ACC112 (cell line): ENCODE measurements around the gene REEP1.
"Not testable (repeated sequence)": the region's sequence is repeated elsewhere in the genome, so short reads cannot be mapped to it uniquely, and the experiment has no call there.

ENCODE experiments used
- H2AFZ ChIP-seq: fragments of 200-600 bp; sonication (generic); one replicate; pipeline ENCODE4 v1.6.0; 2017; ENCODE audit warnings: antibody characterized with exemption, low read length; ENCODE audit not compliant: unreplicated experiment
- H3K27ac ChIP-seq: fragments of 200-600 bp; sonication (generic); 2 replicates; pipeline ENCODE4 v1.5.1; 2014; ENCODE audit warnings: low read depth, mild to moderate bottlenecking, antibody characterized with exemption, low read length, moderate library complexity
- H3K27me3 ChIP-seq: fragments of 200-600 bp; sonication (generic); 2 replicates; pipeline ENCODE4 v1.6.1; 2014; ENCODE audit warnings: mild to moderate bottlenecking, antibody characterized with exemption, low read length, moderate library complexity, mixed read lengths; ENCODE audit not compliant: insufficient read depth
- H3K36me3 ChIP-seq: fragments of 200-600 bp; sonication (generic); 2 replicates; pipeline ENCODE4 v1.6.1; 2016; ENCODE audit warnings: mild to moderate bottlenecking, antibody characterized with exemption, low read length, moderate library complexity, mixed read lengths; ENCODE audit not compliant: insufficient read depth
- H3K4me1 ChIP-seq: fragments of 200-600 bp; sonication (generic); one replicate; pipeline ENCODE4 v1.6.1; 2016; ENCODE audit warnings: low read length, mixed read lengths; ENCODE audit not compliant: insufficient read depth, unreplicated experiment, control insufficient read depth
- H3K4me3 ChIP-seq: fragments of 200-600 bp; sonication (generic); 2 replicates; pipeline ENCODE4 v1.5.1; 2014; ENCODE audit warnings: mild to moderate bottlenecking, low read depth, low read length
- H3K79me2 ChIP-seq: fragments of 200-600 bp; sonication (generic); one replicate; pipeline ENCODE4 v1.6.0; 2016; ENCODE audit warnings: low read length; ENCODE audit not compliant: control insufficient read depth, unreplicated experiment, insufficient read depth

The REEP1 gene

GRCh38 chr2:86249176-86249575, 88.2 kb downstream of the REEP1 start:
- H3K4me1 ChIP-seq: no peaks in the 10 kb centered on the region
- H3K79me2 ChIP-seq: no peaks in the 10 kb centered on the region
- H3K27me3 ChIP-seq: peaks cover 35% of the 10 kb centered on the region
- no peak overlapping the region for H3K4me3 ChIP-seq
- no peaks in the 10 kb centered on the region for H3K36me3 ChIP-seq
- no peak overlapping the region for H2AFZ ChIP-seq
- H3K27ac ChIP-seq: no peak overlapping the region

- H3K36me3 ChIP-seq, H3K4me1 ChIP-seq, H3K4me3 ChIP-seq, H3K27ac ChIP-seq, H2AFZ ChIP-seq, H3K79me2 ChIP-seq: not testable (repeated sequence)
- H3K27me3 ChIP-seq: peaks cover 36% of the 10 kb centered on the region
These were observed 92.2 kb downstream of the REEP1 start for GRCh38 chr2:86245222-86245621.

DNA sequence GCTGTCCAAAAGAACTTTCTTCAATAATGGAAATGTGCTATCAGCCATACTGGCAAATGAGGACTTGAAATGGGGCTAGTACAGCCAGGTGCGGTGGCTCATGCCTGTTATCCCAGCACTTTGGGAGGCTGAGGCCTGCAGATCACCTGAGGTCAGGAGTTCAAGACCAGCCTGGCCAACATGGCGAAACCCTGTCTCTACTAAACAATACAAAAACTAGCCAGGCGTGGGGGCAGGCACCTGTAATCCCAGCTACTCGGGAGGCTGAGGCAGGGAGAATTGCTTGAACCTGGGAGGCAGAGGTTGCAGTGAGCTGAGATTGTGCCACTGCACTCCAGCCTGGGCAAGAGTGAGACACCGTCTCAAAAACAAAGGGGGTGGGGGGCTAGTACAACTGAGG, 92.6 kb downstream of the REEP1 start:
- not testable (repeated sequence) for H3K4me1 ChIP-seq, H3K27ac ChIP-seq, H3K4me3 ChIP-seq, H3K79me2 ChIP-seq, H2AFZ ChIP-seq, H3K36me3 ChIP-seq
- peaks cover 36% of the 10 kb centered on the region for H3K27me3 ChIP-seq

GRCh38 chr2:86243950-86244733, 93.3 kb downstream of the REEP1 start:
- Histone ChIP-seq H3K27me3 (peaks cover 43% of the 10 kb centered on the region), H3K4me3 (no peak overlapping the region), H2AFZ (no peak overlapping the region), H3K36me3 (no peaks in the 10 kb centered on the region), H3K27ac (no peak overlapping the region), H3K4me1 (no peaks in the 10 kb centered on the region), H3K79me2 (no peaks in the 10 kb centered on the region)

- H3K4me3 ChIP-seq: no peak overlapping the region
- H3K4me1 ChIP-seq: no peaks in the 10 kb centered on the region
- H3K27me3 ChIP-seq: peaks cover 50% of the 10 kb centered on the region
- no peaks in the 10 kb centered on the region for H3K36me3 ChIP-seq
- H2AFZ ChIP-seq: no peak overlapping the region
- no peak overlapping the region for H3K27ac ChIP-seq
- H3K79me2 ChIP-seq: no peaks in the 10 kb centered on the region
These were observed 94.2 kb downstream of the REEP1 start for GRCh38 chr2:86243272-86243671.

DNA sequence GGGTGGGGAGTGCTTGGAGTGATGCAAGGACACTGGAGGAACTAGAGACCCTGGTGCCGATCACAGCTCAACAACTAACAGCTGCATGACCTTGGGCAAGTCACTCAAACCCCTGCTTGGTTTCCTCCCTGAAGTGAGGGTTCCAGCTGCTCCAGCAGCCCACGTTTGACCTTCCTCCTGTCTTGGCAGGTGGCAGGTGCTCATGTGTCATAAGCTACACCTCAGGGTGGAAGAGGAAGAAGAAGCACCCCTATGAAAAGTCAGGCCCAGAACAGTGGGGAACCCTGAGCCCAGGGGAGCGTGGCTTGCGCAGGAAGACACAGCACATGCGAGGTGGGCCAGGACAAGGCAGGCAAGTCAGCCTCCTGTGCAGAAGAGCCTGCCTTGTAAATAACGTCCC, 95.8 kb downstream of the REEP1 start:
- Histone ChIP-seq H3K4me1 (no peaks in the 10 kb centered on the region), H2AFZ (no peak overlapping the region), H3K4me3 (no peak overlapping the region), H3K79me2 (no peaks in the 10 kb centered on the region), H3K27me3 (peaks cover 52% of the 10 kb centered on the region), H3K36me3 (no peaks in the 10 kb centered on the region), H3K27ac (no peak overlapping the region)

- Histone ChIP-seq H3K27ac (no peak overlapping the region), H3K27me3 (peaks cover 52% of the 10 kb centered on the region), H3K36me3 (no peaks in the 10 kb centered on the region), H3K79me2 (no peaks in the 10 kb centered on the region), H3K4me1 (no peaks in the 10 kb centered on the region), H3K4me3 (no peak overlapping the region), H2AFZ (no peak overlapping the region)
These were observed 97.2 kb downstream of the REEP1 start for GRCh38 chr2:86240251-86240650.

- H3K27me3 ChIP-seq: peaks cover 57% of the 10 kb centered on the region
- H2AFZ ChIP-seq: no peak overlapping the region
- H3K27ac ChIP-seq: no peak overlapping the region
- H3K4me3 ChIP-seq: no peak overlapping the region
- no peaks in the 10 kb centered on the region for H3K4me1 ChIP-seq
- no peaks in the 10 kb centered on the region for H3K36me3 ChIP-seq
- no peaks in the 10 kb centered on the region for H3K79me2 ChIP-seq
These were observed 97.7 kb downstream of the REEP1 start for GRCh38 chr2:86239745-86240144.

- Histone ChIP-seq H3K4me3 (no peak overlapping the region), H2AFZ (no peak overlapping the region), H3K36me3 (no peaks in the 10 kb centered on the region)
These were observed 98.1 kb downstream of the REEP1 start for GRCh38 chr2:86239326-86239725.

DNA sequence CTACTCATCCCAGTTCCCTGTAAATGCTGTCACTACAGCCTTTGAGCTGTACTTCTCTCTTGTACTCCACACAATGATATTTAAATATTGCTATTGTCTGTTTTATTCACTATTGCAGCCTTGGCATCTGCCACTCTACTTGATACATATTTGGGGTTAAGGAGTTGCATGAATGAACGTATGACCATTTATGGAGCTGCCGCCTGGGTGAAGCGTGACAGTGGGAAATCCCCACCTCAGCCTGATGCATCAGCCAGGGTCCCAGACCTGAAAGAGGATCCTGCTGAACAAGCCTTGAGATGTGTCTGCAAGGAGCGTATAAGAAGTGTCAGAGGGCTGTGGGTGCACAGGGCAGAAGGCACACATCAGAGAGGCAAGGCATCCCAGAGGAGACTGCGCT, 99.1 kb downstream of the REEP1 start:
- Histone ChIP-seq H3K36me3 (no peaks in the 10 kb centered on the region), H2AFZ (no peak overlapping the region), H3K79me2 (no peaks in the 10 kb centered on the region), H3K4me3 (no peak overlapping the region), H3K27ac (no peak overlapping the region), H3K27me3 (peaks cover 54% of the 10 kb centered on the region), H3K4me1 (no peaks in the 10 kb centered on the region)

More at GRCh38 chr2:86239326-86239725, 98.1 kb downstream of the REEP1 start:
- Histone ChIP-seq H3K4me1 (no peaks in the 10 kb centered on the region), H3K27me3 (peaks cover 59% of the 10 kb centered on the region), H3K27ac (no peak overlapping the region), H3K79me2 (no peaks in the 10 kb centered on the region)

GRCh38 chr2:86237172-86237571, 100.3 kb downstream of the REEP1 start:
- peaks cover 44% of the 10 kb centered on the region for H3K27me3 ChIP-seq
- no peak overlapping the region for H3K4me3 ChIP-seq
- H3K36me3 ChIP-seq: no peaks in the 10 kb centered on the region
- no peak overlapping the region for H2AFZ ChIP-seq
- no peaks in the 10 kb centered on the region for H3K79me2 ChIP-seq
- no peak overlapping the region for H3K27ac ChIP-seq
- no peaks in the 10 kb centered on the region for H3K4me1 ChIP-seq
